HCT116 (cell line): Measurements from ENCODE around the gene PRRG2. TPM values are rescaled to one million over a fixed set of nuclear protein-coding genes. Genes with fewer than 3 reads are reported as not detected.

ENCODE experiments used
- ATAC-seq: fragments of 200-7000 bp; cut with Tn5 transposase; 2 replicates; pipeline ENCODE4 v1.9.1; 2020; ENCODE audit warnings: mild to moderate bottlenecking, moderate library complexity
- BruUV-seq: library from RNA; stranded (reverse); fragments of 400-500 nt; replicated peaks from 2 replicates; lab custom pipeline; 2021; lab: Mats Ljungman, UMichigan
- CTCF ChIA-PET: fragments of 300-600 bp; sonication (Branson Sonifier 250); formaldehyde crosslinking; loops from one replicate; lab custom pipeline; 2021; ENCODE audit warnings: antibody characterized with exemption; lab: Charles Lee
- POLR2A ChIA-PET: fragments of 300-600, 350-600 bp; sonication (Branson Sonifier 250); formaldehyde crosslinking; loops from one replicate; lab custom pipeline; 2021; ENCODE audit warnings: antibody characterized with exemption; lab: Charles Lee
- RAD21 ChIA-PET, 2 experiments: fragments of 300-600 bp; sonication (Branson Sonifier 250); formaldehyde crosslinking; loops; one replicate each; lab custom pipeline; 2023; ENCODE audit warnings: low total read pairs in 2 of 2; ENCODE audit not compliant: uncharacterized antibody in 2 of 2, unreplicated experiment in 2 of 2, low non-redundant PET in 1 of 2; lab: Charles Lee
- DNase-seq: peaks from one replicate; pipeline ENCODE4 v3.0.0-alpha.2; 2010; ENCODE audit warnings: low read depth, low spot score
- H2AFZ ChIP-seq: fragments of 200-600 bp; shearing (Covaris generic), sonication (generic); 2 replicates; pipeline ENCODE4 v1.6.1; 2017; ENCODE audit warnings: low read depth, mixed run types, mixed read lengths, antibody characterized with exemption, low read length; ENCODE audit not compliant: poor library complexity, severe bottlenecking
- H3K27ac ChIP-seq: 2 replicates; pipeline ENCODE4 v1.5.1; 2012; ENCODE audit warnings: low read depth, low read length
- H3K27me3 ChIP-seq: fragments of 200-600 bp; sonication (generic); 2 replicates; pipeline ENCODE4 v1.6.1; 2016; ENCODE audit warnings: mixed run types, low read length, mixed read lengths; ENCODE audit not compliant: insufficient read depth
- H3K36me3 ChIP-seq, 2 experiments: fragments of 200-500 bp in 1 of 2; fragments of 200-600 bp in 1 of 2; sonication (Bioruptor generic) in 1 of 2; sonication (generic) in 1 of 2; 2 replicates each; pipeline versions ENCODE4 v1.5.1 to v1.6.1; 2014 to 2016; ENCODE audit warnings: low read length in 2 of 2, inconsistent platforms in 1 of 2, mixed read lengths in 1 of 2, mixed run types in 1 of 2; ENCODE audit not compliant: insufficient read depth in 2 of 2, control insufficient read depth in 1 of 2
- H3K4me1 ChIP-seq, 2 experiments: fragments of 200-600 bp in 1 of 2; sonication (generic) in 1 of 2; 2 replicates each; pipeline versions ENCODE4 v1.5.1 to v1.6.1; 2012 to 2017; ENCODE audit warnings: low read length in 2 of 2, inconsistent platforms in 1 of 2, mild to moderate bottlenecking in 1 of 2, mixed read lengths in 1 of 2, mixed run types in 1 of 2, moderate library complexity in 1 of 2; ENCODE audit not compliant: insufficient read depth in 2 of 2, control insufficient read depth in 1 of 2
- H3K4me2 ChIP-seq: fragments of 200-600 bp; sonication (generic); 2 replicates; pipeline ENCODE4 v1.6.1; 2017; ENCODE audit warnings: mixed run types, low read length, mixed read lengths
- H3K4me3 ChIP-seq, 2 experiments: fragments of 200-600 bp in 1 of 2; sonication (generic) in 1 of 2; replicated peaks in 1 of 2; 2 replicates each; pipeline ENCODE4 v1.5.1; 2011 to 2016; ENCODE audit warnings: low read length in 2 of 2, control low read depth in 1 of 2, low read depth in 1 of 2, mild to moderate bottlenecking in 1 of 2, mixed read lengths in 1 of 2, mixed run types in 1 of 2
- H3K79me2 ChIP-seq: fragments of 200-600 bp; sonication (generic); 2 replicates; pipeline ENCODE4 v1.6.1; 2017; ENCODE audit warnings: mild to moderate bottlenecking, mixed run types, low read length, moderate library complexity, mixed read lengths; ENCODE audit not compliant: insufficient read depth
- H3K9ac ChIP-seq: fragments of 200-600 bp; sonication (generic); 2 replicates; pipeline ENCODE4 v1.6.1; 2016; ENCODE audit warnings: low read length, mixed read lengths
- H3K9me2 ChIP-seq: fragments of 200-600 bp; sonication (generic), shearing (Covaris generic); 2 replicates; pipeline ENCODE4 v1.6.1; 2017; ENCODE audit warnings: mixed run types, mild to moderate bottlenecking, moderate library complexity; ENCODE audit not compliant: insufficient read depth
- H3K9me3 ChIP-seq, 2 experiments: fragments of 200-500 bp in 1 of 2; fragments of 200-600 bp in 1 of 2; sonication (Bioruptor generic) in 1 of 2; sonication (generic) in 1 of 2; 2 replicates each; pipeline ENCODE4 v1.6.1; 2014 to 2017; ENCODE audit warnings: low read length in 2 of 2, mixed read lengths in 2 of 2, inconsistent platforms in 1 of 2, low read depth in 1 of 2, mild to moderate bottlenecking in 1 of 2, mixed run types in 1 of 2, moderate library complexity in 1 of 2; ENCODE audit not compliant: control insufficient read depth in 1 of 2, insufficient read depth in 1 of 2
- H4K20me1 ChIP-seq: fragments of 200-600 bp; sonication (generic), shearing (Covaris generic); 2 replicates; pipeline ENCODE4 v1.6.1; 2017; ENCODE audit warnings: mixed run types, mild to moderate bottlenecking, moderate library complexity; ENCODE audit not compliant: insufficient read depth
- CBX3 ChIP-seq: IDR thresholded peaks from 2 replicates; pipeline ENCODE4 v1.6.1; 2012; ENCODE audit warnings: low read depth
- CEBPB ChIP-seq: IDR thresholded peaks from 2 replicates; pipeline ENCODE4 v1.6.1; 2012; ENCODE audit warnings: low read depth
- ELF1 ChIP-seq: IDR thresholded peaks from 2 replicates; pipeline ENCODE4 v1.6.1; 2012; ENCODE audit warnings: low read depth, borderline replicate concordance
- EZH2 ChIP-seq: fragments of 200-600 bp; sonication (generic); IDR thresholded peaks from 2 replicates; pipeline ENCODE4 v1.6.1; 2017; ENCODE audit warnings: antibody characterized with exemption, mixed run types
- EZH2phosphoT487 ChIP-seq: fragments of 200-600 bp; IDR thresholded peaks from 2 replicates; pipeline ENCODE4 v1.6.1; 2018; ENCODE audit warnings: antibody characterized with exemption, borderline replicate concordance
- FOSL1 ChIP-seq: IDR thresholded peaks from 2 replicates; pipeline ENCODE4 v1.6.1; 2012; ENCODE audit warnings: low read depth
- POLR2AphosphoS5 ChIP-seq: IDR thresholded peaks from 2 replicates; pipeline ENCODE4 v1.6.1; 2011; ENCODE audit warnings: mild to moderate bottlenecking, low read depth, low read length, moderate library complexity
- RAD21 ChIP-seq: IDR thresholded peaks from 2 replicates; pipeline ENCODE4 v1.6.1; 2012; ENCODE audit warnings: low read depth, mild to moderate bottlenecking
- SRF ChIP-seq: IDR thresholded peaks from 2 replicates; pipeline ENCODE4 v1.6.1; 2012; ENCODE audit warnings: low read depth
- TCF7L2 ChIP-seq: IDR thresholded peaks from 2 replicates; pipeline ENCODE4 v1.7.0; 2011; ENCODE audit warnings: borderline replicate concordance, inconsistent platforms; ENCODE audit not compliant: insufficient read depth, insufficient read length; ENCODE audit errors: extremely low read depth
- YY1 ChIP-seq: IDR thresholded peaks from 2 replicates; pipeline ENCODE4 v1.6.1; 2011; ENCODE audit warnings: low read length, low read depth, moderate library complexity, mild to moderate bottlenecking; ENCODE audit not compliant: insufficient replicate concordance; ENCODE audit errors: extremely low read depth
- ZFX ChIP-seq: fragments of 450-650 bp; IDR thresholded peaks from 2 replicates; pipeline ENCODE4 v1.6.1; 2017
- intact Hi-C: fragments of 100-400 bp; cut with micrococcal nuclease; formaldehyde crosslinking; loops from 2 replicates; pipeline ENCODE4 v1.10.0; 2022
- total RNA-seq: library from RNA; stranded (reverse); gene quantifications from one replicate; pipeline ENCODE4 v1.2.1, GENCODE V29; 2021; ENCODE audit not compliant: unreplicated experiment
- TF ChIP-seq, protein P1 (sequence below): IDR thresholded peaks from 2 replicates; pipeline ENCODE4 v1.6.1; 2012
- TF ChIP-seq, protein P2 (sequence below): IDR thresholded peaks from 2 replicates; pipeline ENCODE4 v1.6.1; 2012
- TF ChIP-seq, protein P3 (sequence below): IDR thresholded peaks from 2 replicates; pipeline ENCODE4 v1.6.1; 2011; ENCODE audit warnings: mild to moderate bottlenecking, low read length, moderate library complexity; ENCODE audit not compliant: insufficient replicate concordance; ENCODE audit errors: extremely low read depth
- TF ChIP-seq, protein P4 (sequence below), 3 experiments: fragments of 200-600 bp in 1 of 3; sonication (generic) in 1 of 3; IDR thresholded peaks in 2 of 3; conservative IDR thresholded peaks in 1 of 3; 2 replicates each; pipeline ENCODE4 v1.5.1; 2012 to 2017; ENCODE audit warnings: low read depth in 2 of 3, low read length in 2 of 3, antibody characterized with exemption in 1 of 3, borderline replicate concordance in 1 of 3, control low read depth in 1 of 3, mild to moderate bottlenecking in 1 of 3, mixed read lengths in 1 of 3, mixed run types in 1 of 3, moderate library complexity in 1 of 3; ENCODE audit not compliant: insufficient read depth in 1 of 3

PRRG2 gene
- total RNA-seq, 1 experiment from 2014 or later = 6.2 TPM

DNA sequence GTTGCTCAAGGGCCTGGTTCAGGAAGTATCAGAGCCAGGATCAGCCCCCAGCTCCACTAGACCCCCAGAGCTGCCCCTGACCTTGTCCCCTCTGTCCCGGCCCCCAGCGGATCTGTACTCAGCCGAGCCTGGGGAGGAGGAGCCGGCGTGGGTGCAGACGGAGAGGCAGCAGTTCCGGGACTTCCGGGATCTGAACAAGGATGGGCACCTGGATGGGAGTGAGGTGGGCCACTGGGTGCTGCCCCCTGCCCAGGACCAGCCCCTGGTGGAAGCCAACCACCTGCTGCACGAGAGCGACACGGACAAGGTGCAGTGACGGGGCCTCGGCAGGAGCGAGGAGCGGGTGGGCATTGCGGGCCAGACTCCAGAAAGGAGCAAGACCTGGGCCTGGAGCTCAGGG, 38.7 kb upstream of the PRRG2 start:
- Histone ChIP-seq H3K9ac (no peak overlapping the region), H3K9me2 (no peaks in the 10 kb centered on the region), H3K36me3 (no peaks in the 10 kb centered on the region), H3K4me3 (no peak overlapping the region), H3K4me2 (no peak overlapping the region), H3K4me1 (peaks cover 3 to 14% of the 10 kb centered on the region in 2 experiments; a peak in 3 of 4 replicates), H2AFZ (no peak overlapping the region), H3K27ac (no peak overlapping the region), H4K20me1 (no peaks in the 10 kb centered on the region), H3K9me3 (no peaks in the 10 kb centered on the region), H3K27me3 (no peaks in the 10 kb centered on the region), H3K79me2 (no peaks in the 10 kb centered on the region)
- intact Hi-C loops = no loop called here
- TF ChIP-seq YY1 = no peak
- no peak for TF ChIP-seq CBX3
- TF ChIP-seq, protein P1, sequence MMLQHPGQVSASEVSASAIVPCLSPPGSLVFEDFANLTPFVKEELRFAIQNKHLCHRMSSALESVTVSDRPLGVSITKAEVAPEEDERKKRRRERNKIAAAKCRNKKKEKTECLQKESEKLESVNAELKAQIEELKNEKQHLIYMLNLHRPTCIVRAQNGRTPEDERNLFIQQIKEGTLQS = no peak
- TF ChIP-seq EZH2phosphoT487 = no peak
- TF ChIP-seq, protein P2, sequence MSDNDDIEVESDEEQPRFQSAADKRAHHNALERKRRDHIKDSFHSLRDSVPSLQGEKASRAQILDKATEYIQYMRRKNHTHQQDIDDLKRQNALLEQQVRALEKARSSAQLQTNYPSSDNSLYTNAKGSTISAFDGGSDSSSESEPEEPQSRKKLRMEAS = no peak
- TF ChIP-seq, protein P3, sequence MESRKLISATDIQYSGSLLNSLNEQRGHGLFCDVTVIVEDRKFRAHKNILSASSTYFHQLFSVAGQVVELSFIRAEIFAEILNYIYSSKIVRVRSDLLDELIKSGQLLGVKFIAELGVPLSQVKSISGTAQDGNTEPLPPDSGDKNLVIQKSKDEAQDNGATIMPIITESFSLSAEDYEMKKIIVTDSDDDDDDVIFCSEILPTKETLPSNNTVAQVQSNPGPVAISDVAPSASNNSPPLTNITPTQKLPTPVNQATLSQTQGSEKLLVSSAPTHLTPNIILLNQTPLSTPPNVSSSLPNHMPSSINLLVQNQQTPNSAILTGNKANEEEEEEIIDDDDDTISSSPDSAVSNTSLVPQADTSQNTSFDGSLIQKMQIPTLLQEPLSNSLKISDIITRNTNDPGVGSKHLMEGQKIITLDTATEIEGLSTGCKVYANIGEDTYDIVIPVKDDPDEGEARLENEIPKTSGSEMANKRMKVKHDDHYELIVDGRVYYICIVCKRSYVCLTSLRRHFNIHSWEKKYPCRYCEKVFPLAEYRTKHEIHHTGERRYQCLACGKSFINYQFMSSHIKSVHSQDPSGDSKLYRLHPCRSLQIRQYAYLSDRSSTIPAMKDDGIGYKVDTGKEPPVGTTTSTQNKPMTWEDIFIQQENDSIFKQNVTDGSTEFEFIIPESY = no peak
- TF ChIP-seq, protein P4, sequence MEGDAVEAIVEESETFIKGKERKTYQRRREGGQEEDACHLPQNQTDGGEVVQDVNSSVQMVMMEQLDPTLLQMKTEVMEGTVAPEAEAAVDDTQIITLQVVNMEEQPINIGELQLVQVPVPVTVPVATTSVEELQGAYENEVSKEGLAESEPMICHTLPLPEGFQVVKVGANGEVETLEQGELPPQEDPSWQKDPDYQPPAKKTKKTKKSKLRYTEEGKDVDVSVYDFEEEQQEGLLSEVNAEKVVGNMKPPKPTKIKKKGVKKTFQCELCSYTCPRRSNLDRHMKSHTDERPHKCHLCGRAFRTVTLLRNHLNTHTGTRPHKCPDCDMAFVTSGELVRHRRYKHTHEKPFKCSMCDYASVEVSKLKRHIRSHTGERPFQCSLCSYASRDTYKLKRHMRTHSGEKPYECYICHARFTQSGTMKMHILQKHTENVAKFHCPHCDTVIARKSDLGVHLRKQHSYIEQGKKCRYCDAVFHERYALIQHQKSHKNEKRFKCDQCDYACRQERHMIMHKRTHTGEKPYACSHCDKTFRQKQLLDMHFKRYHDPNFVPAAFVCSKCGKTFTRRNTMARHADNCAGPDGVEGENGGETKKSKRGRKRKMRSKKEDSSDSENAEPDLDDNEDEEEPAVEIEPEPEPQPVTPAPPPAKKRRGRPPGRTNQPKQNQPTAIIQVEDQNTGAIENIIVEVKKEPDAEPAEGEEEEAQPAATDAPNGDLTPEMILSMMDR (IDR thresholded peaks at IDR 0.05 in 2 of 3, conservative IDR thresholded peaks at IDR 0.05 in 1 of 3; ENCODE audit: borderline replicate concordance in 1 of 3, insufficient read depth in 1 of 3, low read depth in 2 of 3, low read length in 2 of 3) = no peak
- no peak for TF ChIP-seq ELF1
- TF ChIP-seq EZH2 = no peak
- TF ChIP-seq ZFX = no peak
- TF ChIP-seq RAD21 = no peak
- TF ChIP-seq SRF = no peak
- TF ChIP-seq CEBPB = no peak
- no peak for TF ChIP-seq TCF7L2
- no peak for TF ChIP-seq FOSL1
- no peak for TF ChIP-seq POLR2AphosphoS5
- ATAC-seq = no peak
- RAD21 ChIA-PET = no interaction called here
- DNase-seq = no peak
- no TSS peak for BruUV-seq
- CTCF ChIA-PET = no interaction called here
- POLR2A ChIA-PET = no interaction called here
